H7 (cell line): ENCODE measurements around the gene ATRN. TPM values are rescaled to one million over a fixed set of nuclear protein-coding genes. Genes with fewer than 3 reads are reported as not detected.

Source experiments
- DNase-seq: peaks from one replicate; pipeline ENCODE4 v3.0.0; 2012
- H3K27me3 ChIP-seq: 2 replicates; pipeline ENCODE4 v1.6.0; 2011; ENCODE audit warnings: mild to moderate bottlenecking, low read length; ENCODE audit not compliant: control insufficient read depth, insufficient read depth
- H3K36me3 ChIP-seq: replicated peaks from 2 replicates; pipeline ENCODE4 v1.5.1; 2011; ENCODE audit warnings: low read length; ENCODE audit not compliant: control insufficient read depth, insufficient read depth
- H3K4me3 ChIP-seq: 2 replicates; pipeline ENCODE4 v1.5.1; 2011; ENCODE audit warnings: low read depth, mild to moderate bottlenecking, control low read depth, low read length, moderate library complexity; ENCODE audit not compliant: insufficient read depth
- total RNA-seq: library from RNA; depleted of rRNA; stranded (reverse); fragments of >200 nt; shearing (Covaris generic); gene quantifications from 2 replicates; pipeline ENCODE4 v1.2.3, GENCODE V29; 2014; rRNA removed

The ATRN gene
- total RNA-seq, 1 experiment from 2014 or later, result 11.5 TPM

DNA sequence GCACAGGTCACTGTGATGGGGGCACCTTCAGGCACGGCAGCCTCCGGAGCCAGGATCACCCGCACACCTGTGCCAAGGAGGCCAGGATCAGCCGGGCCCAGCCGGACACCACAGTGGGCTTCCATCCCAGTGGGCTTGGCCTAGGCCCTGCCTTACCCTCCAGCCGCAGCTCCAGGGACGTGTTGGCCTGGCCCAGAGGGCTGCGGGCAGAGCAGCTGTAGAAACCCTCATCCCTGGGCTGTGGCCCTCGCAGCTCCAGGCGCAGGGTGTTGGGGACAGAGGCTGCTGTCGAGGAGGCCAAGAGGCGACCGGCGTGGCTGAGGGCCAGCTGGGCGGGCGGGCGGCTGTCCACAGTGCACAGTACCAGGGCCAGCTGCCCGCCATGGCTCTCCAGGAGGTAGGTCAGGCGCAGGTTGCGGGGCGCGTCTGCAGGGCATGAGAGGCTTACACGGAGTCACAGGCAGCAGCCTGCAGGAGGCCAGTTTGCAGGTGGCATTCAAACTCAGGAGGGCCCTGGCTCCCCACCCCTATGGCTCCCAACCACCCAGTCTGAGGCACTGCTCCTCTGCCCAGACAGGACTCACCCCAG, 222.0 kb downstream of the ATRN start:
- no peak overlapping the region for H3K4me3 ChIP-seq
- H3K36me3 ChIP-seq, result no peaks in the 10 kb centered on the region

DNA sequence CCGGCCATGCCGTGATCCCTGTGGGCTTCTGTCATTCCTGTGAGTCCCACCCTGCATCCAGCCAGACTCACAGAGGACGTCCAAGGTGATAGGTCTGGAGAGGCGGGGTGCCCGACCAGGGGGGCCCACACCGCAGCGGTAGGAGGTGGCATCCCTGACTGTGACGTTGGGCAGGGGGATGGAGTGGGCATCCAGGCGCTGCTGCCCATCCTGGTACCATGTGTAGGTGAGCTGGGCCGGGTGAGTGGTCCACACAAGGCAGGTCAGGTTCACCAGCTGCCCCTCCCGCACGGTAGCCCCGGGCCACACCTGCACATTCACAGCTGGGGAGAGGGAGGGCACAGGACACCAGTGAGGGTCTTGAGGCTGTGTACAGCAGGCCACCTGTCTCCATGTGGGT, 222.6 kb downstream of the ATRN start:
- Histone ChIP-seq H3K4me3 (no peak overlapping the region), H3K27me3 (no peaks in the 10 kb centered on the region), H3K36me3 (no peaks in the 10 kb centered on the region)
- no peak for DNase-seq

More for the DNA sequence above, 222.0 kb downstream of the ATRN start:
- H3K27me3 ChIP-seq, result no peaks in the 10 kb centered on the region
- peak; percentile 53 for DNase-seq

DNA sequence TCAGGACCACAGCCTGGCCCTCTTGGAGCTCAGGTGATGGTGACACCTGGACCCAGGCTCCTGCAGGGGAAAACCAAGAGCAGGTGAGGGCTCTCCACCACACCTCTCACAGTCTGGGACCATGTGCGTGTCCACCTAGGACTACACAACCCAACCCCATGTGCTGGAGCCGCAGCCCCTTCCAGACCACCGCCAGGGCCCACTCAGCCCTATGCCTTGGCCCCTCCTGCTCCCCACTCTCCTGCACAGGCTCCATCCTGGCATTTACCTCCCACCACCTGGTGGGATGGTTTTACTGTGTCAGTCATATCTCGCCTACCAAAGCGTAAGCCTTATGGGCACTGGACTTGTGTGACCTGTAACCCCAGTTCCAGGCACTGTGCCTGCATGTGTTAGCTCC, 224.0 kb downstream of the ATRN start:
- Histone ChIP-seq H3K4me3 (no peak overlapping the region), H3K27me3 (no peaks in the 10 kb centered on the region), H3K36me3 (no peaks in the 10 kb centered on the region)
- DNase-seq, result no peak

DNA sequence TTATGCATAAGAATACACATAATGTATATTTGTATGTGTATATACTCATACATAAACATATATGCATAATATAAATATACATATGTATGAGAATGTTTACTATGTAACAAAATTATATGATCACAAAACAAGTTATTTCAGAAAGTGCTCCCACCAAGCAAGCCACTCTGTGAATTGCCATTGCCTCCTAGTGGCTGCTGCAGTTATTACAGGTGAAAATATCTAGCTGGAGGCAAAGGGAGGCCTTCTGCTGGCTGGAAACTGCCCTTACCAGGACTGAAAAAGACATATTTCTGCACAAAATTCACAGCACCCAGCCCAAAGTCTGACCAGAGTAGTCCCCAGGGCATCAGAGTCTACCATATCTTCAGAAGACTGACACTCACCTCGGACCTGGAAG, 225.4 kb downstream of the ATRN start:
- peak; percentile 75 for DNase-seq
- no peaks in the 10 kb centered on the region for H3K36me3 ChIP-seq
- no peak overlapping the region for H3K4me3 ChIP-seq
- no peaks in the 10 kb centered on the region for H3K27me3 ChIP-seq

DNA sequence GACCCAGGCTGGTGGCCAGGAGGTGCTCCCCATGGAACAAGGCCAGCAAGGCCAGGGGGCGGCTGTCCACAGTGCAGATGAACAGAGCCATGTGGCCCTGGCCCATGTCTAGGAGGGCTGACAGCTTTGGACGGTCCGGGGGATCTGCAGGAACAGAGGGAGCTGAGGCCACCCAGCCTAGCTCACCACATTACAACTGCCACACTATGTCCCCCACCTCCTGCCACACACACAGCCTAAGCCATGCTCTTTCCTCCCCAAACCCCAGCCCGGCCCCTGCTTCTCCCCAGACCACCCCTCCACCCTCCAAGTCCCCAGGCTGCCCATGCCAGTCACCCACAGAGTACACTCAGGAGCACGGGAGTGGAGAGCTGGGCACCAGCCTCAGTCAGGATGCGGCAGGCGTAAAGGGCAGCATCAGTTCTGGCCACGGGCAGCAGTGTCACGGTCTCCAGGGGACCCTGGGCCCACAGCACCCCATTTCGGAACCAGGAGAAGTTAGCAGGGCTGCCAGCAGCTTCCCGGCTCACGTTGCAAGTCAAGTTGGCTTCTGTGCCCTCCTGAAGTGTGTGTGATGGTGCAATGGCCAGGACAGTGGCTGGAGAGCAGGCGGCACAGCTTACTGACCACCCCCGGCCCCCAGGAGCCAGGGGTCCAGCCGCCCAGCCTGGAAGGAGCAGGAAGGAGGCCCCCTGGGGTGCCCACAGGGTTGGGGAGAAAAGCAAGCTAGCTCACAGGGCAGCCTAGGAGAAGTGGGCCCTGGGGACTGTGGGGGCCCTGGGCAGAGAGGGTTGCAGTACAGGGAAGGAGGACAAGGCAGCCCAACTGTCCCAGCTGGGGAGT, 226.1 kb downstream of the ATRN start:
- Histone ChIP-seq H3K27me3 (no peaks in the 10 kb centered on the region), H3K36me3 (no peaks in the 10 kb centered on the region), H3K4me3 (no peak overlapping the region)
- DNase-seq, result peak; percentile 51

DNA sequence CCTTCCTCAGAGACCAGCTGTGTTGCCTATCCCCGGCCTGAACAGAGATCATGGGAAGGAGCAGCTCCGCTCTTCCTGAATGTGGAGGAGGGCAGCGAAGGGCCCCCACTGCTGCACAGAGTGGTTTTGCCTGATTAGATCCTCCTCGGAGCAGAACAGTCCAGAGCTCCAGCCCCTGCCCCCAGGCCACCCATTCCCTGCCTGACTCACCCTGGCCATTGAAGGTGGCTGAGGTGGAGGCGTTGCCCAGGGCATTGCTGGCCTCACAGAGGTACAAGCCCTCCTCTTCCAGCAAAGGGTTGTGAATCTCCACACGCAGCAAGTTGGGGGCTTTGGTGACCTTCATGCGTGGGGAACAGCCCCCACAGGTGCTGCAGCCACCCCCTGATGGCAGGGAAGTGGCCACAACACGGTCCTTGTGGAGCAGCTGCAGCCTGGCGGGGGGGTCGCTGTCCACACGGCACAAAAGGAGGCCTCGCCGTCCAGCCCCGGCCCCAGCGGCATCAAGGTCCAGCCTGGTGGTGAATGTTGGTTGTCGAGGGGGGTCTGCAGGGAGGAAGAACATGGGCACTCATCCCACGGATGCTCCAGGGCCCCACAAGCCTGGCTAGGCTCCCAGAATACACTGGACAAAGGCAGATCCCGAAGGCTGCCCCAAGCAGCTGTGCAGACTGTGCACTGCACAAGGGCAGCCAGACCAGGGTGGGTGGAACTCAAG, 226.9 kb downstream of the ATRN start:
- no peak overlapping the region for H3K4me3 ChIP-seq
- DNase-seq, result peak; percentile 47
- H3K36me3 ChIP-seq, result no peaks in the 10 kb centered on the region
- no peaks in the 10 kb centered on the region for H3K27me3 ChIP-seq

DNA sequence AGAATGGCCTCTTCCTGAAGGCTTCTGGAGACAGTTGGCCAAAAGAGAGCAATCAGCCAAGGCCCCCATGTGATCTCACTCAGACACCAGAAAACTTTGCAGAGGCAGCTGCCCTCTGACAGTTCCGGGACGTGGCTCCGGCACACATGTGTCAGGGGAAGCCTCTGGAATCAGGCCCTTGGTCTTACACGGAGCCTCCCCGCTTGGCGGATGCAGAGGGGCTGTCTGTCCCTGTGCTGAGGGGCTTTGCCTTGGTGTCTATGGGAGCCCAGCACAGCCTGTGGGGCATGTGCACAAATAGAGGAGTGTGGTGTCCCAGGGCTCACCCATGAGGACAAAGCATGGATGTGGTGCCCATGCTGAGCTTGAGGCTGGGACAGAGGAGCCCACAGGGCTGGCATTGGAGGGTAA, 227.8 kb downstream of the ATRN start:
- H3K36me3 ChIP-seq, result no peaks in the 10 kb centered on the region
- no peak overlapping the region for H3K4me3 ChIP-seq
- H3K27me3 ChIP-seq, result no peaks in the 10 kb centered on the region
- DNase-seq, result no peak

DNA sequence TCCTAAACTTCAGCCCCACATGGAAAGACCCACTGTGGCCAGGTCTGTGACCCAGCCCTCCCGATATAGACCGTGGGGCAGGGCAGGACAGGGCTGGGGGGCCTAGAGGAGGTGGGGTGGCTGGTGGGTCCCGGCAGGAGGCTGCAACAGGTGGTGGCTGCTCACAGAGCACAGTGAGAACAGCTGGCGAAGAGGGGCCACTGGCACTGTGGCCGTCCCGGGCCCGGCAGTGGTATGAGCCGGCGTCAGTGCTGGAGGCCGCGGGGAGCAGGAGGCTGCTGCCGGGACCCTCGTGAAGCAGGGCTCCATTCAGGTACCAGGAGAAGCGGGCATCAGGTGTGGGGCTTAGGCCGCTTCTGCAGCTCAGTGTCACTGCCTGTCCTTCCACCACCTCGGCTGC, 228.2 kb downstream of the ATRN start:
- no peaks in the 10 kb centered on the region for H3K27me3 ChIP-seq
- peak; percentile 55 for DNase-seq
- no peaks in the 10 kb centered on the region for H3K36me3 ChIP-seq

More for the DNA sequence above, 228.2 kb downstream of the ATRN start:
- no peak overlapping the region for H3K4me3 ChIP-seq

Other genes starting within 250 kb of the ATRN start
- 3.1 and 4.9 TPM in 2 replicates for gene SLC4A11, start 231.8 kb upstream of the ATRN start, total RNA-seq
- 3.3 and 5.3 TPM in 2 replicates for gene DNAAF9, start 63.3 kb upstream of the ATRN start, total RNA-seq
- gene GFRA4, start 192.4 kb downstream of the ATRN start, total RNA-seq, result not detected in 2 replicates
- 3.3 and 5.5 TPM in 2 replicates for gene ADAM33, start 211.0 kb downstream of the ATRN start, total RNA-seq
- not detected in 2 replicates for gene SIGLEC1, start 241.6 kb downstream of the ATRN start, total RNA-seq